GM19452 (cell line): ENCODE results near the gene CLK3.

Experiments used
- ATAC-seq: cut with Tn5 transposase; IDR thresholded peaks from one replicate; pipeline ENCODE4 v1.9.1; 2021; ENCODE audit not compliant: unreplicated experiment

The CLK3 gene

GRCh38 chr15:74676801-74677200 lies 61.2 kb downstream of the CLK3 start:
- ATAC-seq = no peak
